Measurements from ENCODE around the gene PHC2.

Gene PHC2

GRCh38 chr1:33275706-33276572 is 155.0 kb downstream of the PHC2 start:
- no peak for TF ChIP-seq CTCF (IDR thresholded peaks at IDR 0.05; ENCODE audit: low read depth, low read length)
- H3K4me3 ChIP-seq (ENCODE audit: low read depth, low read length): no peak overlapping the region

DNA sequence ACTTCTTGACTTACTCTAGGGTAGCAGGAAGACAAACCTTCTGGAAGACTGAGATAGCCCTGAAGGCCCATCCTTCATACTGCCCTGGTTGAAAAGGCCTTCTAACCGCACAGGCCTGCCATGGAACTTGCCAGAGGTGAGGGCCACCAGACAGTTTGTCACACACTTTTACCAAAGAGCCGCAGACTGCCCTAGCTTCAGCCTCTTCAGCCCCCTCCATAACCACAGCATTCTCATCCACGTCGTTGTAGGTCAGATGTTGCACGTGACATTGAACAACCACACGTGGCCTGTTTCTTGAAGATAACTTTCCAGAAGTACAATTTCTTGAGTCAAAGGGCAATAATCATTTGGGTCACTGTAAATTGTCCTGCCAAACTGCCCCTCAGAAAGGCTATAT is 155.7 kb downstream of the PHC2 start:
- H3K4me3 ChIP-seq (ENCODE audit: low read depth, low read length): no peak overlapping the region
- TF ChIP-seq CTCF (IDR thresholded peaks at IDR 0.05; ENCODE audit: low read depth, low read length): no peak

GRCh38 chr1:33274446-33274845 is 156.4 kb downstream of the PHC2 start:
- H3K4me3 ChIP-seq (ENCODE audit: low read depth, low read length): no peak overlapping the region
- no peak for TF ChIP-seq CTCF (IDR thresholded peaks at IDR 0.05; ENCODE audit: low read depth, low read length)

DNA sequence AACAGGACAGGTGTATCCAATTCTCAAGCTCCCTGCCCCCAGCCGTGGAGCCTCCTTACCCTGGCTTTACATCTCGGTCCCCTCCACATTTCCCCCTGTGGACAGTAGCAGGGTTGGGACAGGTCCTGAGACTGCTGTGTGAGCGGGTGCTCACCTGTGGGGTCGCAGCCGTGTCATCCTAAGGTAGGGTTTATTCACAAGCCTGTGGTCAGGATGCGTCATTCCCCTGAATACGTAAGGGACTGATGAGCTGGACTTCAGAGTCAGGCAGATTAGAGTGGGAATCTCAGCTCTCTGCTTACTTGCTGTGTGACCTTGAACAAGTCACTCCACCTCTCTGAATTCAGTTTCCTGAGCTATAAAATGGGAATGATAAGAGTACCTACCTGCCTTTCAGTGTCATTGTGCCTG is 156.9 kb downstream of the PHC2 start:
- no peak for TF ChIP-seq CTCF (IDR thresholded peaks at IDR 0.05; ENCODE audit: low read depth, low read length)
- no peak overlapping the region for H3K4me3 ChIP-seq (ENCODE audit: low read depth, low read length)
